Heart left ventricle (tissue), 13 donors: ENCODE data around the gene RTF1.

Experiments
- CTCF ChIP-seq, 12 donors: fragments of 200-600 bp; sonication (generic) in 4 of 12; IDR thresholded peaks; one replicate each; pipeline versions ENCODE4 v1.5.0 to v1.8.0; 2018 to 2022; ENCODE audit warnings: antibody characterized with exemption in 12 of 12, mild to moderate bottlenecking in 5 of 12
- POLR2A ChIP-seq, 2 donors: fragments of 450-650 bp; IDR thresholded peaks; one replicate each; pipeline ENCODE4 v1.6.1; 2017; ENCODE audit warnings: antibody characterized with exemption in 2 of 2, mild to moderate bottlenecking in 2 of 2, moderate library complexity in 2 of 2
- donor health status: ischemic (EF 13 %, LVEDD 7.1; RV severe dilation, severe dysfunction).
- donor health status: DM: no; HTN: yes; CAD: no.
- donor health status: DM: no; HTN: no; CAD: no.
- donor health status: ischemic (EF 25% LVEDD 6.9; RV normal size, moderate dysfunction).
- donor health status: ischemic (EF 25% LVEDD 5.7; RV mildly dilated, moderate dysfunction).
- donor health status: ischemic (EF 35%, LVEDD 5.7; RV mildly dilated, moderate dysfunction).
- donor health status: nonischemic (EF 11% LVEDD 7.7; RV severe dilation, severe dysfunction).
- donor health status: DM: yes; HTN: yes; CAD: no.
- donor health status: PGD.
- donor health status: ischemic (EF 29% LVEDD 5.4; RV normal size, mild dysfunction).
- donor health status: nonischemic (EF 23%, LVEDD 6.1; RV moderate dilation, normal function).

- TF ChIP-seq CTCF (IDR thresholded peaks at IDR 0.05) (no peak), POLR2A (IDR thresholded peaks at IDR 0.05) (no peak)
Measured at GRCh38 chr15:41387646-41388045, 29.2 kb upstream of the RTF1 start.
